ENCODE measurements around the gene DNAAF1.
"Not testable (repeated sequence)": the region's sequence is repeated elsewhere in the genome, so short reads cannot be mapped to it uniquely, and the experiment has no call there.

DNAAF1 gene

GRCh38 chr16:84144859-84145639 lies at the start of gene DNAAF1, which contains the start of gene HSDL1:
DNAAF1 (plus strand) TSS chr16:84145308; CDS start chr16:84145441, 133 bp downstream.
HSDL1 (minus strand) TSS chr16:84145177; CDS start chr16:84131321, 13,856 bp downstream.
- DNase-seq, result peak; percentile 88 to 92 (median 90)

- no peak for DNase-seq
Observed at GRCh38 chr16:84095466-84095865, 49.6 kb upstream of the DNAAF1 start.

- peak; percentile 19 to 80 (median 27) for DNase-seq
Observed at GRCh38 chr16:84096447-84097005, 48.6 kb upstream of the DNAAF1 start.

- peak in 1 of 3 experiments; percentile 71 for DNase-seq
Observed at GRCh38 chr16:84098939-84099338, 46.2 kb upstream of the DNAAF1 start.

- no peak for DNase-seq
Observed at GRCh38 chr16:84103678-84104077, 41.4 kb upstream of the DNAAF1 start.

- no peak for DNase-seq
Observed at GRCh38 chr16:84104231-84104630, 40.9 kb upstream of the DNAAF1 start.

- DNase-seq, result no peak
Observed at GRCh38 chr16:84105301-84105815, 39.8 kb upstream of the DNAAF1 start.

- DNase-seq, result no peak
Observed at GRCh38 chr16:84105948-84106740, 39.0 kb upstream of the DNAAF1 start.

- no peak for DNase-seq
Observed at GRCh38 chr16:84107921-84108320, 37.2 kb upstream of the DNAAF1 start.

GRCh38 chr16:84109598-84110335 lies 35.3 kb upstream of the DNAAF1 start:
- DNase-seq, result no peak

- no peak for DNase-seq
Observed at GRCh38 chr16:84110527-84110926, 34.6 kb upstream of the DNAAF1 start.

GRCh38 chr16:84111525-84111924 lies 33.6 kb upstream of the DNAAF1 start:
- DNase-seq, result no peak

- DNase-seq, result not testable (repeated sequence)
Observed at GRCh38 chr16:84111949-84112348, 33.2 kb upstream of the DNAAF1 start.

GRCh38 chr16:84115919-84116719 lies 29.0 kb upstream of the DNAAF1 start:
- peak in 2 of 3 experiments; percentile 83 to 84 for DNase-seq

GRCh38 chr16:84116720-84117493 lies 28.2 kb upstream of the DNAAF1 start, which contains the start of gene MBTPS1:
MBTPS1 (minus strand) TSS chr16:84116942; CDS start chr16:84101783, 15,159 bp downstream.
- DNase-seq, result peak; percentile 95 to 97 (median 96)

GRCh38 chr16:84117494-84117843 lies 27.6 kb upstream of the DNAAF1 start:
- DNase-seq, result peak in 1 of 3 experiments; percentile 68

- DNase-seq, result not testable (repeated sequence)
Observed at GRCh38 chr16:84118315-84118714, 26.8 kb upstream of the DNAAF1 start.

- DNase-seq, result peak in 1 of 3 experiments; percentile 29
Observed at GRCh38 chr16:84119368-84119767, 25.7 kb upstream of the DNAAF1 start.

GRCh38 chr16:84120023-84120422 lies 25.1 kb upstream of the DNAAF1 start:
- no peak for DNase-seq

GRCh38 chr16:84121007-84121406 lies 24.1 kb upstream of the DNAAF1 start:
- DNase-seq, result peak in 1 of 3 experiments; percentile 34

Data from NCI-H1417 (cell line).